Peyer's patch (tissue), 4 donors: ENCODE results near the gene VGLL3.

Source experiments
- POLR2A ChIP-seq, 2 donors: fragments of 450-650 bp; IDR thresholded peaks; one replicate each; pipeline ENCODE4 v1.5.1; 2017; ENCODE audit warnings: antibody characterized with exemption in 2 of 2, mild to moderate bottlenecking in 2 of 2, moderate library complexity in 2 of 2
- TF ChIP-seq, protein P1 (sequence below), 6 experiments: fragments of 450-650 bp in 4 of 6; fragments of 200-600 bp in 2 of 6; sonication (generic) in 1 of 6; IDR thresholded peaks; one replicate each; pipeline ENCODE4 v1.5.1; 2017 to 2019; ENCODE audit warnings: antibody characterized with exemption in 6 of 6, mild to moderate bottlenecking in 3 of 6, moderate library complexity in 1 of 6

DNA sequence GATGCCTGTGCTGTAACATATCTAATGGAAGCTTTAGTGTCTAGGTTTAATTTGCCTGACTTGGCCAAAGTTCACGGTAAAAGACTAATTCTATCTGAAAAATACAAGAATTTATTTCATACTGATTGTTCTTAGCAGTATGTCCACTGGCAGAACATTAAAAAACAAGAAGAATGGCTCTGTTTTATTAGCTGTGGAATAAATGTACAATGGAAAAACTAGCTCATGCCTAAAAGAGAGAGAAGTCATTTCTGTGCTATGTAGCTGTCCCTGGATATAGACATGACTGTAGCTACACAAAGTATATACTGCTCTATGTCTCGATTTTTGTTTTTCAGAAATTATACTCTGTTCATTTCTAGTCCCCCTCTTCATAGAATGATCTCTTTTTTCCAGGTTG, 13.9 kb upstream of the VGLL3 start:
- TF ChIP-seq, protein P1, sequence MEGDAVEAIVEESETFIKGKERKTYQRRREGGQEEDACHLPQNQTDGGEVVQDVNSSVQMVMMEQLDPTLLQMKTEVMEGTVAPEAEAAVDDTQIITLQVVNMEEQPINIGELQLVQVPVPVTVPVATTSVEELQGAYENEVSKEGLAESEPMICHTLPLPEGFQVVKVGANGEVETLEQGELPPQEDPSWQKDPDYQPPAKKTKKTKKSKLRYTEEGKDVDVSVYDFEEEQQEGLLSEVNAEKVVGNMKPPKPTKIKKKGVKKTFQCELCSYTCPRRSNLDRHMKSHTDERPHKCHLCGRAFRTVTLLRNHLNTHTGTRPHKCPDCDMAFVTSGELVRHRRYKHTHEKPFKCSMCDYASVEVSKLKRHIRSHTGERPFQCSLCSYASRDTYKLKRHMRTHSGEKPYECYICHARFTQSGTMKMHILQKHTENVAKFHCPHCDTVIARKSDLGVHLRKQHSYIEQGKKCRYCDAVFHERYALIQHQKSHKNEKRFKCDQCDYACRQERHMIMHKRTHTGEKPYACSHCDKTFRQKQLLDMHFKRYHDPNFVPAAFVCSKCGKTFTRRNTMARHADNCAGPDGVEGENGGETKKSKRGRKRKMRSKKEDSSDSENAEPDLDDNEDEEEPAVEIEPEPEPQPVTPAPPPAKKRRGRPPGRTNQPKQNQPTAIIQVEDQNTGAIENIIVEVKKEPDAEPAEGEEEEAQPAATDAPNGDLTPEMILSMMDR (IDR thresholded peaks at IDR 0.05) = no peak
- TF ChIP-seq POLR2A (IDR thresholded peaks at IDR 0.05) = no peak
